Jurkat, Clone E6-1 (cell line): ENCODE data around the gene TNN.
"Not testable (repeated sequence)": the region's sequence is repeated elsewhere in the genome, so short reads cannot be mapped to it uniquely, and the experiment has no call there.

ENCODE experiments used
- DNase-seq: peaks from one replicate; pipeline ENCODE4 v3.0.0-alpha.2; 2011; ENCODE audit warnings: low read depth, low spot score
- H3K4me3 ChIP-seq: 2 replicates; pipeline ENCODE4 v1.5.1; 2011; ENCODE audit warnings: mild to moderate bottlenecking, low read length, control low read depth, moderate library complexity

Gene TNN

GRCh38 chr1:175095978-175096607, 28.5 kb downstream of the TNN start:
- no peak overlapping the region for H3K4me3 ChIP-seq
- no peak for DNase-seq

- no peak overlapping the region for H3K4me3 ChIP-seq
- no peak for DNase-seq
Observed at GRCh38 chr1:175097361-175097760, 29.7 kb downstream of the TNN start.

- H3K4me3 ChIP-seq, result no peak overlapping the region
- DNase-seq, result no peak
Observed at GRCh38 chr1:175099916-175100315, 32.3 kb downstream of the TNN start.

GRCh38 chr1:175102166-175102565, 34.5 kb downstream of the TNN start:
- not testable (repeated sequence) for H3K4me3 ChIP-seq, DNase-seq

GRCh38 chr1:175106536-175106935, 38.9 kb downstream of the TNN start:
- H3K4me3 ChIP-seq, DNase-seq: not testable (repeated sequence)

- not testable (repeated sequence) for DNase-seq, H3K4me3 ChIP-seq
Observed at GRCh38 chr1:175108331-175108820, 40.7 kb downstream of the TNN start.

- H3K4me3 ChIP-seq, result no peak overlapping the region
- DNase-seq, result no peak
Observed at GRCh38 chr1:175114996-175115395, 47.4 kb downstream of the TNN start.

- no peak for DNase-seq
- no peak overlapping the region for H3K4me3 ChIP-seq
Observed at GRCh38 chr1:175116210-175116798, 48.7 kb downstream of the TNN start.

- no peak overlapping the region for H3K4me3 ChIP-seq
- no peak for DNase-seq
Observed at GRCh38 chr1:175116903-175117302, 49.3 kb downstream of the TNN start.

- DNase-seq, result no peak
Observed at GRCh38 chr1:175118375-175119367, 51.0 kb downstream of the TNN start.

GRCh38 chr1:175120511-175120910, 52.9 kb downstream of the TNN start:
- no peak for DNase-seq
- H3K4me3 ChIP-seq, result no peak overlapping the region

More at GRCh38 chr1:175118375-175119367, 51.0 kb downstream of the TNN start:
- H3K4me3 ChIP-seq, result no peak overlapping the region

- H3K4me3 ChIP-seq, result no peak overlapping the region
- no peak for DNase-seq
Observed at GRCh38 chr1:175124861-175125260, 57.2 kb downstream of the TNN start.

- no peak for DNase-seq
- no peak overlapping the region for H3K4me3 ChIP-seq
Observed at GRCh38 chr1:175126347-175126746, 58.7 kb downstream of the TNN start.

GRCh38 chr1:175127565-175127964, 59.9 kb downstream of the TNN start:
- no peak for DNase-seq
- no peak overlapping the region for H3K4me3 ChIP-seq

- H3K4me3 ChIP-seq, result no peak overlapping the region
- no peak for DNase-seq
Observed at GRCh38 chr1:175128523-175128922, 60.9 kb downstream of the TNN start.

- no peak overlapping the region for H3K4me3 ChIP-seq
- no peak for DNase-seq
Observed at GRCh38 chr1:175129182-175129581, 61.5 kb downstream of the TNN start.

- DNase-seq, result no peak
- H3K4me3 ChIP-seq, result no peak overlapping the region
Observed at GRCh38 chr1:175129644-175129996, 62.0 kb downstream of the TNN start.

- no peak for DNase-seq
Observed at GRCh38 chr1:175129997-175130648, 62.5 kb downstream of the TNN start.

GRCh38 chr1:175130649-175131045, 63.0 kb downstream of the TNN start:
- no peak for DNase-seq
- H3K4me3 ChIP-seq, result no peak overlapping the region

More at GRCh38 chr1:175129997-175130648, 62.5 kb downstream of the TNN start:
- no peak overlapping the region for H3K4me3 ChIP-seq
